Thoracic aorta (tissue), 2 donors: ENCODE data around the gene TMA16. TPM values are rescaled to one million over a fixed set of nuclear protein-coding genes. Genes with fewer than 3 reads are reported as not detected.

Experiments used
- ATAC-seq: fragments of 150-250 bp; one replicate; pipeline ENCODE4 v1.8.0; 2017; ENCODE audit warnings: low read depth; ENCODE audit not compliant: insufficient number of reproducible peaks, low FRiP score
- DNase-seq: peaks from one replicate; pipeline ENCODE4 v3.0.0-alpha.2; 2020; ENCODE audit warnings: low spot score
- H3K27ac ChIP-seq, 2 donors: fragments of 200-600 bp; sonication (generic); 1 replicate in 1 of 2; 2 replicates in 1 of 2; pipeline ENCODE4 v1.5.1; 2016; ENCODE audit warnings: mild to moderate bottlenecking in 2 of 2, moderate library complexity in 2 of 2
- H3K27me3 ChIP-seq: fragments of 200-600 bp; sonication (generic); replicated peaks from 2 replicates; pipeline ENCODE4 v1.6.0; 2016; ENCODE audit warnings: mild to moderate bottlenecking; ENCODE audit not compliant: insufficient read depth
- H3K36me3 ChIP-seq: fragments of 200-600 bp; sonication (generic); one replicate; pipeline ENCODE4 v1.5.1; 2016
- H3K4me1 ChIP-seq, 2 donors: fragments of 200-600 bp; sonication (generic); 1 replicate in 1 of 2; 2 replicates in 1 of 2; pipeline versions ENCODE4 v1.5.1 to v1.6.0; 2016; ENCODE audit warnings: low read depth in 2 of 2, mild to moderate bottlenecking in 1 of 2; ENCODE audit not compliant: control insufficient read depth in 1 of 2
- H3K4me3 ChIP-seq: fragments of 200-600 bp; sonication (generic); 2 replicates; pipeline ENCODE4 v1.5.1; 2016; ENCODE audit warnings: mild to moderate bottlenecking
- H3K9me3 ChIP-seq: fragments of 200-600 bp; sonication (generic); 2 replicates; pipeline ENCODE4 v1.5.1; 2016
- total RNA-seq, 2 donors: library from RNA; depleted of rRNA; stranded (reverse); fragments of >200 nt; gene quantifications; one replicate each; pipeline versions ENCODE4 v1.1.0 to v1.2.3, GENCODE V29; 2016
- TF ChIP-seq, protein P1 (sequence below): fragments of 200-600 bp; sonication (generic); IDR thresholded peaks from one replicate; pipeline ENCODE4 v1.5.1; 2019; ENCODE audit warnings: antibody characterized with exemption

The TMA16 gene
- total RNA-seq, 2 donors from 2014 or later, result 13.7 to 36.5 TPM

DNA sequence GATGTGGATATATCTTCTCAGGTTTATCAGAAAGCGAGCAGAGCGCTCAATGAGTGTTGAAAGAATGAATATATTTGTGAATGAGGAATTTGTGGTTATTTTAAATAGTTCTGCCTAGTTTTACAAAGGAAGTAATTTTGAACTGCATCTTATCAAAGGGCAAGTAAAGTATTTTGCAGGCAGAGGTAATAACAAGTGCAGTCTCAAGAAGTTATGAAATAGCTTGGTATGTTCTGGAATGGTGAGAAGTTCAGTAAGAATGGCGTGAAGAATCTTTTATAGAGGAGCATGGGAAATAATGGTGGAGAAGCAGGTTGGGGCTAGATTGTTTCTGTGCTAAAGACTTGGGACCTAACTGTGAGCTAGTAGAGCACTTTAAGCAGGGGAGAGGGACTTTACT lies 10.9 kb downstream of the TMA16 start:
- H3K9me3 ChIP-seq, result no peaks in the 10 kb centered on the region
- DNase-seq, result no peak
- H3K4me3 ChIP-seq, result no peak overlapping the region
- no peak for ATAC-seq
- H3K36me3 ChIP-seq, result no peaks in the 10 kb centered on the region
- H3K27me3 ChIP-seq, result no peaks in the 10 kb centered on the region
- H3K4me1 ChIP-seq, result peaks cover 0 to 5% of the 10 kb centered on the region in 2 donors
- TF ChIP-seq, protein P1, sequence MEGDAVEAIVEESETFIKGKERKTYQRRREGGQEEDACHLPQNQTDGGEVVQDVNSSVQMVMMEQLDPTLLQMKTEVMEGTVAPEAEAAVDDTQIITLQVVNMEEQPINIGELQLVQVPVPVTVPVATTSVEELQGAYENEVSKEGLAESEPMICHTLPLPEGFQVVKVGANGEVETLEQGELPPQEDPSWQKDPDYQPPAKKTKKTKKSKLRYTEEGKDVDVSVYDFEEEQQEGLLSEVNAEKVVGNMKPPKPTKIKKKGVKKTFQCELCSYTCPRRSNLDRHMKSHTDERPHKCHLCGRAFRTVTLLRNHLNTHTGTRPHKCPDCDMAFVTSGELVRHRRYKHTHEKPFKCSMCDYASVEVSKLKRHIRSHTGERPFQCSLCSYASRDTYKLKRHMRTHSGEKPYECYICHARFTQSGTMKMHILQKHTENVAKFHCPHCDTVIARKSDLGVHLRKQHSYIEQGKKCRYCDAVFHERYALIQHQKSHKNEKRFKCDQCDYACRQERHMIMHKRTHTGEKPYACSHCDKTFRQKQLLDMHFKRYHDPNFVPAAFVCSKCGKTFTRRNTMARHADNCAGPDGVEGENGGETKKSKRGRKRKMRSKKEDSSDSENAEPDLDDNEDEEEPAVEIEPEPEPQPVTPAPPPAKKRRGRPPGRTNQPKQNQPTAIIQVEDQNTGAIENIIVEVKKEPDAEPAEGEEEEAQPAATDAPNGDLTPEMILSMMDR, result no peak
- no peak overlapping the region for H3K27ac ChIP-seq

GRCh38 chr4:163515198-163515597 lies 20.7 kb downstream of the TMA16 start:
- TF ChIP-seq, protein P1, result no peak
- H3K27ac ChIP-seq, result no peak overlapping the region
- no peaks in the 10 kb centered on the region for H3K27me3 ChIP-seq
- peaks cover 4% of the 10 kb centered on the region for H3K36me3 ChIP-seq
- no peaks in the 10 kb centered on the region for H3K9me3 ChIP-seq
- no peaks in the 10 kb centered on the region for H3K4me1 ChIP-seq
- DNase-seq (no peak), ATAC-seq (no peak)
- no peak overlapping the region for H3K4me3 ChIP-seq

DNA sequence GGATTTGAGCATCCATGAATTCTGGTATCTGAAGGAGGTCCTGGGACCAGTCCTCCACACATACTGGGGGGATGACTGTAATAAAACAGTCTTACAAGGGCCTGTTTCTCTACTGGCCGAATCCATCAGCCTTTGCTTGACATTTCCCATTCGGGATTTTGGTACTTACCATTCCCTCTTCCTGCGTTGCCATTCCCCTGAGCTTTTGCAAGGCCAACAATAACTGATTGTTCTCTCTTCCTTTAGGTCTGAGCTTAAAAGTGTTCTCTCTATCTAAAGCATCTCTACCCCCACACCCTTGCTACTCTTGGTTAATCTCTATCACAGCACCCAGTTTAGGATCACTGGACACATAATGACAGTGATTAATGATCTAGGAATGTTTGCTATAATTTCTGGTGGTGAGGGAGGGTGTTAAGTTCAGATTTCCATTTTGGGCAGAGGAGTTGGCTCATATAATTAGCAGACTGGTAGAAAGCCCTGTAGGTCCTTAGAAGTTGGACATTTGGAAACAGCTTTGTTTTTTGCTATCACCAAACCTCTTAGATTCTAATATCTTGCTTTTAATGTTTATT lies 29.4 kb downstream of the TMA16 start:
- H3K4me1 ChIP-seq, result no peaks in the 10 kb centered on the region
- no peak overlapping the region for H3K4me3 ChIP-seq
- DNase-seq, result no peak
- H3K9me3 ChIP-seq, result no peaks in the 10 kb centered on the region
- peaks cover 23% of the 10 kb centered on the region for H3K36me3 ChIP-seq
- no peak for ATAC-seq
- TF ChIP-seq, protein P1, result no peak
- no peak overlapping the region for H3K27ac ChIP-seq
- no peaks in the 10 kb centered on the region for H3K27me3 ChIP-seq

GRCh38 chr4:163525982-163526381 lies 31.5 kb downstream of the TMA16 start:
- no peaks in the 10 kb centered on the region for H3K27me3 ChIP-seq
- peaks cover 20% of the 10 kb centered on the region for H3K36me3 ChIP-seq
- no peaks in the 10 kb centered on the region for H3K4me1 ChIP-seq
- TF ChIP-seq, protein P1, result no peak
- ATAC-seq (no peak), DNase-seq (no peak)
- no peak overlapping the region for H3K4me3 ChIP-seq
- no peaks in the 10 kb centered on the region for H3K9me3 ChIP-seq
- H3K27ac ChIP-seq, result no peak overlapping the region

- ATAC-seq (no peak), DNase-seq (no peak)
- no peak overlapping the region for H3K4me3 ChIP-seq
- H3K27me3 ChIP-seq, result no peaks in the 10 kb centered on the region
- TF ChIP-seq, protein P1, result no peak
- no peaks in the 10 kb centered on the region for H3K4me1 ChIP-seq
- H3K9me3 ChIP-seq, result no peaks in the 10 kb centered on the region
- H3K27ac ChIP-seq, result no peak overlapping the region
- peaks cover 17% of the 10 kb centered on the region for H3K36me3 ChIP-seq
These were observed 32.7 kb downstream of the TMA16 start for GRCh38 chr4:163527172-163527571.
